ENCODE data around the gene HOXA13. TPM values are rescaled to one million over a fixed set of nuclear protein-coding genes. Genes with fewer than 3 reads are reported as not detected.

The HOXA13 gene
- total RNA-seq, 4 donors from 2014 or later: not detected

GRCh38 chr7:27170426-27171324 lies 29.2 kb downstream of the HOXA13 start:
- intact Hi-C loops (cut with DNase I): no loop called here
- H3K27me3 ChIP-seq: peaks cover 44 to 100% (median 100%) of the 10 kb centered on the region in 4 donors
- 27% methylated on average over 11 of the region's 11 CpGs for WGBS
- no peak for DNase-seq (ENCODE audit: extremely low spot score)
- H3K36me3 ChIP-seq: no peaks in the 10 kb centered on the region
- peaks cover 31 to 66% (median 55%) of the 10 kb centered on the region in 4 donors for H3K4me1 ChIP-seq
- TF ChIP-seq EP300 (IDR thresholded peaks at IDR 0.05) (no peak), POLR2A (IDR thresholded peaks at IDR 0.05; ENCODE audit: low read depth) (no peak), POLR2AphosphoS5 (IDR thresholded peaks at IDR 0.05) (no peak), CTCF (IDR thresholded peaks at IDR 0.05) (no peak)
- H3K4me3 ChIP-seq: peak overlapping the region in 1 of 4 donors; percentile 12
- H3K27ac ChIP-seq (replicated peaks in 1 of 4): no peak overlapping the region
- H3K9me3 ChIP-seq: no peaks in the 10 kb centered on the region

GRCh38 chr7:27169658-27170425 lies 30.0 kb downstream of the HOXA13 start:
- intact Hi-C loops (cut with DNase I): no loop called here
- peak overlapping the region in 1 of 4 donors; percentile 12 for H3K4me3 ChIP-seq
- H3K27me3 ChIP-seq: peaks cover 47 to 100% (median 100%) of the 10 kb centered on the region in 4 donors
- H3K27ac ChIP-seq (replicated peaks in 1 of 4): no peak overlapping the region
- DNase-seq (ENCODE audit: extremely low spot score): no peak
- 4% methylated on average over 28 of the region's 46 CpGs for WGBS
- TF ChIP-seq POLR2A (IDR thresholded peaks at IDR 0.05; ENCODE audit: low read depth): no peak
- TF ChIP-seq POLR2AphosphoS5 (IDR thresholded peaks at IDR 0.05): no peak
- no peak for TF ChIP-seq CTCF (IDR thresholded peaks at IDR 0.05)
- TF ChIP-seq EP300 (IDR thresholded peaks at IDR 0.05): no peak
- H3K36me3 ChIP-seq: no peaks in the 10 kb centered on the region
- peaks cover 31 to 73% (median 64%) of the 10 kb centered on the region in 4 donors for H3K4me1 ChIP-seq
- no peaks in the 10 kb centered on the region for H3K9me3 ChIP-seq

- no peak overlapping the region for H3K27ac ChIP-seq (replicated peaks in 1 of 4)
- peaks cover 33 to 100% (median 100%) of the 10 kb centered on the region in 4 donors for H3K27me3 ChIP-seq
- no peak for TF ChIP-seq CTCF (IDR thresholded peaks at IDR 0.05)
- TF ChIP-seq POLR2AphosphoS5 (IDR thresholded peaks at IDR 0.05): no peak
- TF ChIP-seq EP300 (IDR thresholded peaks at IDR 0.05): no peak
- no peak for TF ChIP-seq POLR2A (IDR thresholded peaks at IDR 0.05; ENCODE audit: low read depth)
- intact Hi-C loops (cut with DNase I): no loop called here
- no peaks in the 10 kb centered on the region for H3K36me3 ChIP-seq
- no peaks in the 10 kb centered on the region for H3K9me3 ChIP-seq
- H3K4me1 ChIP-seq: peaks cover 21 to 69% (median 59%) of the 10 kb centered on the region in 4 donors
- DNase-seq (ENCODE audit: extremely low spot score): no peak
- WGBS: 48% methylated on average over 11 of the region's 25 CpGs
- H3K4me3 ChIP-seq: no peak overlapping the region
These were observed 31.5 kb downstream of the HOXA13 start for GRCh38 chr7:27168265-27168947.

- Histone ChIP-seq H3K9me3 (no peaks in the 10 kb centered on the region), H3K27me3 (peaks cover 27 to 100% (median 98%) of the 10 kb centered on the region in 4 donors), H3K27ac (replicated peaks in 1 of 4) (no peak overlapping the region), H3K4me3 (no peak overlapping the region), H3K4me1 (peaks cover 16 to 64% (median 54%) of the 10 kb centered on the region in 4 donors), H3K36me3 (no peaks in the 10 kb centered on the region)
- WGBS: 50% methylated on average over 4 of the region's 4 CpGs
- intact Hi-C loops (cut with DNase I): no loop called here
- TF ChIP-seq POLR2AphosphoS5 (IDR thresholded peaks at IDR 0.05): no peak
- TF ChIP-seq POLR2A (IDR thresholded peaks at IDR 0.05; ENCODE audit: low read depth): no peak
- TF ChIP-seq CTCF (IDR thresholded peaks at IDR 0.05): no peak
- no peak for TF ChIP-seq EP300 (IDR thresholded peaks at IDR 0.05)
- no peak for DNase-seq (ENCODE audit: extremely low spot score)
These were observed 32.0 kb downstream of the HOXA13 start for GRCh38 chr7:27167916-27168264.
